BLaER1 (cell line): ENCODE results near the gene HHEX.
A peak's percentile ranks its signal among the peaks of the same experiment; 100 is the strongest.
"Not testable (repeated sequence)": the region's sequence is repeated elsewhere in the genome, so short reads cannot be mapped to it uniquely, and the experiment has no call there.

ENCODE experiments used
- H3K27ac ChIP-seq: shearing (Covaris generic); formaldehyde crosslinking; 2 replicates; pipeline ENCODE4 v1.8.1; 2022
- H3K27me3 ChIP-seq: shearing (Covaris generic); formaldehyde crosslinking; 2 replicates; pipeline ENCODE4 v1.8.1; 2022
- H3K36me3 ChIP-seq: shearing (Covaris generic); formaldehyde crosslinking; 2 replicates; pipeline ENCODE4 v1.8.1; 2022
- H3K4me1 ChIP-seq: shearing (Covaris generic); formaldehyde crosslinking; 2 replicates; pipeline ENCODE4 v1.8.1; 2022
- H3K4me2 ChIP-seq: shearing (Covaris generic); formaldehyde crosslinking; 2 replicates; pipeline ENCODE4 v1.8.1; 2022
- H3K4me3 ChIP-seq: shearing (Covaris generic); formaldehyde crosslinking; 2 replicates; pipeline ENCODE4 v1.8.1; 2022
- H3K9ac ChIP-seq: shearing (Covaris generic); formaldehyde crosslinking; 2 replicates; pipeline ENCODE4 v1.8.1; 2022
- H3K9me3 ChIP-seq: shearing (Covaris generic); formaldehyde crosslinking; 2 replicates; pipeline ENCODE4 v1.8.1; 2022
- H4K20me1 ChIP-seq: shearing (Covaris generic); formaldehyde crosslinking; 2 replicates; pipeline ENCODE4 v1.8.1; 2022
- Cebpa-rat ChIP-seq: shearing (Covaris generic); IDR thresholded peaks from 2 replicates; pipeline ENCODE4 v1.8.1; 2022

HHEX gene

GRCh38 chr10:92689663-92690210, at the start of gene HHEX:
TSS of gene HHEX (plus strand) at chr10:92689955. CDS start at chr10:92689987, 32 bp downstream.
- Histone ChIP-seq H4K20me1 (peaks cover 7% of the 10 kb centered on the region; the same call in 1 of the 2 replicates), H3K4me2 (peak within 1 kb of the TSS; percentile 91), H3K36me3 (peaks cover 11% of the 10 kb centered on the region), H3K9ac (peak within 1 kb of the TSS; percentile 87), H3K27ac (peak within 1 kb of the TSS; percentile 94), H3K9me3 (peaks cover 20% of the 10 kb centered on the region), H3K4me1 (peaks cover 33% of the 10 kb centered on the region), H3K4me3 (peak within 1 kb of the TSS; percentile 84), H3K27me3 (peaks cover 50% of the 10 kb centered on the region)
- TF ChIP-seq Cebpa-rat = no peak

- no peak overlapping the region for H3K4me2 ChIP-seq
- peaks cover 82% of the 10 kb centered on the region for H3K36me3 ChIP-seq
- no peak overlapping the region for H3K9ac ChIP-seq
- H3K4me3 ChIP-seq = no peak overlapping the region
- no peak for TF ChIP-seq Cebpa-rat
- H3K27ac ChIP-seq = no peak overlapping the region
- H3K27me3 ChIP-seq = no peaks in the 10 kb centered on the region
- no peaks in the 10 kb centered on the region for H3K4me1 ChIP-seq
- no peaks in the 10 kb centered on the region for H4K20me1 ChIP-seq
- no peaks in the 10 kb centered on the region for H3K9me3 ChIP-seq
Measured at GRCh38 chr10:92640107-92640506, 49.6 kb upstream of the HHEX start.

GRCh38 chr10:92641492-92641891, 48.3 kb upstream of the HHEX start:
- H3K27me3 ChIP-seq = no peaks in the 10 kb centered on the region
- H3K9ac ChIP-seq = no peak overlapping the region
- H4K20me1 ChIP-seq = no peaks in the 10 kb centered on the region
- H3K4me2 ChIP-seq = no peak overlapping the region
- H3K4me3 ChIP-seq = no peak overlapping the region
- no peak for TF ChIP-seq Cebpa-rat
- H3K9me3 ChIP-seq = no peaks in the 10 kb centered on the region
- H3K27ac ChIP-seq = no peak overlapping the region
- H3K4me1 ChIP-seq = no peaks in the 10 kb centered on the region
- H3K36me3 ChIP-seq = peaks cover 82% of the 10 kb centered on the region

GRCh38 chr10:92644921-92645320, 44.8 kb upstream of the HHEX start:
- Histone ChIP-seq H3K4me3 (no peak overlapping the region), H3K36me3 (peaks cover 83% of the 10 kb centered on the region), H3K27me3 (no peaks in the 10 kb centered on the region), H3K9ac (no peak overlapping the region), H3K4me1 (no peaks in the 10 kb centered on the region), H3K4me2 (no peak overlapping the region), H3K27ac (no peak overlapping the region), H3K9me3 (no peaks in the 10 kb centered on the region), H4K20me1 (no peaks in the 10 kb centered on the region)
- TF ChIP-seq Cebpa-rat = no peak

GRCh38 chr10:92650864-92651263, 38.9 kb upstream of the HHEX start:
- peaks cover 100% of the 10 kb centered on the region for H3K36me3 ChIP-seq
- H3K27ac ChIP-seq, H3K4me2 ChIP-seq: not testable (repeated sequence)

GRCh38 chr10:92655426-92655825, 34.3 kb upstream of the HHEX start:
- Histone ChIP-seq H3K9me3 (no peaks in the 10 kb centered on the region), H3K4me3 (no peak overlapping the region), H3K27ac (no peak overlapping the region), H3K9ac (no peak overlapping the region), H3K27me3 (no peaks in the 10 kb centered on the region), H3K36me3 (peaks cover 67% of the 10 kb centered on the region), H3K4me1 (no peaks in the 10 kb centered on the region), H3K4me2 (no peak overlapping the region), H4K20me1 (no peaks in the 10 kb centered on the region)
- TF ChIP-seq Cebpa-rat = no peak

More at GRCh38 chr10:92650864-92651263, 38.9 kb upstream of the HHEX start:
- H3K9me3 ChIP-seq, H3K4me3 ChIP-seq, H3K9ac ChIP-seq, H3K27me3 ChIP-seq, H4K20me1 ChIP-seq, H3K4me1 ChIP-seq: not testable (repeated sequence)

GRCh38 chr10:92656266-92656961, 33.3 kb upstream of the HHEX start:
- no peak overlapping the region for H3K4me3 ChIP-seq
- no peaks in the 10 kb centered on the region for H3K27me3 ChIP-seq
- no peak overlapping the region for H3K9ac ChIP-seq
- no peaks in the 10 kb centered on the region for H3K9me3 ChIP-seq
- no peaks in the 10 kb centered on the region for H4K20me1 ChIP-seq
- no peak overlapping the region for H3K4me2 ChIP-seq
- H3K36me3 ChIP-seq = peaks cover 57% of the 10 kb centered on the region
- H3K27ac ChIP-seq = no peak overlapping the region
- TF ChIP-seq Cebpa-rat = no peak
- H3K4me1 ChIP-seq = no peaks in the 10 kb centered on the region

GRCh38 chr10:92657024-92657423, 32.7 kb upstream of the HHEX start:
- H3K27me3 ChIP-seq = no peaks in the 10 kb centered on the region
- H3K4me3 ChIP-seq = no peak overlapping the region
- H3K9ac ChIP-seq = no peak overlapping the region
- H3K27ac ChIP-seq = no peak overlapping the region
- peaks cover 51% of the 10 kb centered on the region for H3K36me3 ChIP-seq
- no peaks in the 10 kb centered on the region for H4K20me1 ChIP-seq
- no peaks in the 10 kb centered on the region for H3K4me1 ChIP-seq
- TF ChIP-seq Cebpa-rat = no peak
- no peak overlapping the region for H3K4me2 ChIP-seq
- peaks cover 4% of the 10 kb centered on the region; the same call in 1 of the 2 replicates for H3K9me3 ChIP-seq

- Histone ChIP-seq H3K4me1 (peaks cover 6% of the 10 kb centered on the region; the same call in 1 of the 2 replicates), H3K4me2 (no peak overlapping the region), H3K27me3 (no peaks in the 10 kb centered on the region), H3K9me3 (peaks cover 16% of the 10 kb centered on the region), H4K20me1 (no peaks in the 10 kb centered on the region), H3K9ac (no peak overlapping the region), H3K36me3 (no peaks in the 10 kb centered on the region), H3K27ac (no peak overlapping the region), H3K4me3 (no peak overlapping the region)
- no peak for TF ChIP-seq Cebpa-rat
Measured at GRCh38 chr10:92662848-92663247, 26.9 kb upstream of the HHEX start.

- no peak overlapping the region for H3K9ac ChIP-seq
- no peaks in the 10 kb centered on the region for H3K36me3 ChIP-seq
- no peaks in the 10 kb centered on the region for H4K20me1 ChIP-seq
- peak overlapping the region; percentile 18; the same call in 1 of the 2 replicates for H3K4me2 ChIP-seq
- no peak overlapping the region for H3K4me3 ChIP-seq
- H3K9me3 ChIP-seq = peaks cover 16% of the 10 kb centered on the region
- H3K27me3 ChIP-seq = no peaks in the 10 kb centered on the region
- no peak for TF ChIP-seq Cebpa-rat
- peaks cover 6% of the 10 kb centered on the region; the same call in 1 of the 2 replicates for H3K4me1 ChIP-seq
- H3K27ac ChIP-seq = no peak overlapping the region
Measured at GRCh38 chr10:92664322-92664721, 25.4 kb upstream of the HHEX start.
